ENCODE data around the gene HPSE.

Gene HPSE

GRCh38 chr4:83266689-83267088 lies 68.0 kb downstream of the HPSE start:
- Histone ChIP-seq H3K9me3 (ENCODE audit: severe bottlenecking) (no peaks in the 10 kb centered on the region), H3K27ac (no peak overlapping the region), H3K27me3 (ENCODE audit: insufficient read depth, low read depth, severe bottlenecking) (no peaks in the 10 kb centered on the region), H3K36me3 (peaks cover 15% of the 10 kb centered on the region), H3K4me3 (ENCODE audit: low read depth, low read length) (no peak overlapping the region)
- no peak for TF ChIP-seq CTCF (IDR thresholded peaks at IDR 0.05; ENCODE audit: low read depth, low read length)
- DNase-seq: no peak

GRCh38 chr4:83263106-83263505 lies 71.5 kb downstream of the HPSE start:
- H3K36me3 ChIP-seq: peaks cover 7% of the 10 kb centered on the region
- DNase-seq: no peak
- H3K9me3 ChIP-seq (ENCODE audit: severe bottlenecking): no peaks in the 10 kb centered on the region
- no peak overlapping the region for H3K27ac ChIP-seq
- TF ChIP-seq CTCF (IDR thresholded peaks at IDR 0.05; ENCODE audit: low read depth, low read length): no peak
- no peaks in the 10 kb centered on the region for H3K27me3 ChIP-seq (ENCODE audit: insufficient read depth, low read depth, severe bottlenecking)
- H3K4me3 ChIP-seq (ENCODE audit: low read depth, low read length): no peak overlapping the region

- H3K36me3 ChIP-seq: peaks cover 6% of the 10 kb centered on the region
- no peak for TF ChIP-seq CTCF (IDR thresholded peaks at IDR 0.05; ENCODE audit: low read depth, low read length)
- H3K9me3 ChIP-seq (ENCODE audit: severe bottlenecking): no peaks in the 10 kb centered on the region
These were observed 72.0 kb downstream of the HPSE start for GRCh38 chr4:83262682-83263081.

GRCh38 chr4:83261307-83261706 lies 73.3 kb downstream of the HPSE start:
- no peaks in the 10 kb centered on the region for H3K9me3 ChIP-seq (ENCODE audit: severe bottlenecking)
- H3K4me3 ChIP-seq (ENCODE audit: low read depth, low read length): no peak overlapping the region
- H3K27me3 ChIP-seq (ENCODE audit: insufficient read depth, low read depth, severe bottlenecking): no peaks in the 10 kb centered on the region
- no peak for TF ChIP-seq CTCF (IDR thresholded peaks at IDR 0.05; ENCODE audit: low read depth, low read length)
- peaks cover 3% of the 10 kb centered on the region for H3K36me3 ChIP-seq
- no peak for DNase-seq
- H3K27ac ChIP-seq: no peak overlapping the region

More at GRCh38 chr4:83262682-83263081, 72.0 kb downstream of the HPSE start:
- Histone ChIP-seq H3K27ac (no peak overlapping the region), H3K4me3 (ENCODE audit: low read depth, low read length) (no peak overlapping the region), H3K27me3 (ENCODE audit: insufficient read depth, low read depth, severe bottlenecking) (no peaks in the 10 kb centered on the region)
- no peak for DNase-seq

GRCh38 chr4:83259586-83259985 lies 75.1 kb downstream of the HPSE start:
- Histone ChIP-seq H3K4me3 (ENCODE audit: low read depth, low read length) (no peak overlapping the region), H3K36me3 (no peaks in the 10 kb centered on the region; the same call in 1 of the 2 replicates), H3K27ac (no peak overlapping the region), H3K27me3 (ENCODE audit: insufficient read depth, low read depth, severe bottlenecking) (no peaks in the 10 kb centered on the region), H3K9me3 (ENCODE audit: severe bottlenecking) (no peaks in the 10 kb centered on the region)
- TF ChIP-seq CTCF (IDR thresholded peaks at IDR 0.05; ENCODE audit: low read depth, low read length): no peak
- no peak for DNase-seq

- Histone ChIP-seq H3K9me3 (ENCODE audit: severe bottlenecking) (no peaks in the 10 kb centered on the region), H3K27ac (no peak overlapping the region), H3K4me3 (ENCODE audit: low read depth, low read length) (no peak overlapping the region), H3K36me3 (no peaks in the 10 kb centered on the region; the same call in 1 of the 2 replicates), H3K27me3 (ENCODE audit: insufficient read depth, low read depth, severe bottlenecking) (no peaks in the 10 kb centered on the region)
- no peak for DNase-seq
- TF ChIP-seq CTCF (IDR thresholded peaks at IDR 0.05; ENCODE audit: low read depth, low read length): no peak
These were observed 76.2 kb downstream of the HPSE start for GRCh38 chr4:83258461-83258860.
